Progenitor cell of endocrine pancreas (in vitro differentiated cells): ENCODE data around the gene MMP11. TPM values are rescaled to one million over a fixed set of nuclear protein-coding genes. Genes with fewer than 3 reads are reported as not detected.

ENCODE experiments used
- DNase-seq: peaks from one replicate; pipeline ENCODE4 v3.0.0; 2021; ENCODE audit warnings: low spot score; ENCODE audit not compliant: unreplicated experiment
- H3K27ac Mint-ChIP-seq: 2 replicates; pipeline ENCODE4 v1.8.0; 2021; ENCODE audit warnings: mild to moderate bottlenecking, moderate library complexity, mixed read lengths
- H3K27me3 Mint-ChIP-seq: 2 replicates; pipeline ENCODE4 v1.8.0; 2021; ENCODE audit warnings: mixed read lengths
- H3K36me3 Mint-ChIP-seq: 2 replicates; pipeline ENCODE4 v1.8.0; 2022; ENCODE audit warnings: mixed read lengths; ENCODE audit not compliant: insufficient read depth
- H3K4me1 Mint-ChIP-seq: 2 replicates; pipeline ENCODE4 v1.8.0; 2021; ENCODE audit warnings: low read depth, mixed read lengths
- H3K4me3 Mint-ChIP-seq: 2 replicates; pipeline ENCODE4 v1.8.0; 2021; ENCODE audit warnings: low read depth, mild to moderate bottlenecking, moderate library complexity, mixed read lengths
- H3K9me3 Mint-ChIP-seq: 2 replicates; pipeline ENCODE4 v1.8.0; 2021; ENCODE audit warnings: low read depth, mixed read lengths
- total RNA-seq: library from RNA; stranded (reverse); gene quantifications from 2 replicates; pipeline ENCODE4 v1.2.1, GENCODE V29; 2021
- TF ChIP-seq, protein P1 (sequence below): fragments of 200-600 bp; sonication (generic); IDR thresholded peaks from one replicate; pipeline ENCODE4 v1.5.0; 2021; ENCODE audit warnings: antibody characterized with exemption, mild to moderate bottlenecking; ENCODE audit not compliant: unreplicated experiment

Gene MMP11
- total RNA-seq, 1 donor from 2014 or later = 50.2 TPM

DNA sequence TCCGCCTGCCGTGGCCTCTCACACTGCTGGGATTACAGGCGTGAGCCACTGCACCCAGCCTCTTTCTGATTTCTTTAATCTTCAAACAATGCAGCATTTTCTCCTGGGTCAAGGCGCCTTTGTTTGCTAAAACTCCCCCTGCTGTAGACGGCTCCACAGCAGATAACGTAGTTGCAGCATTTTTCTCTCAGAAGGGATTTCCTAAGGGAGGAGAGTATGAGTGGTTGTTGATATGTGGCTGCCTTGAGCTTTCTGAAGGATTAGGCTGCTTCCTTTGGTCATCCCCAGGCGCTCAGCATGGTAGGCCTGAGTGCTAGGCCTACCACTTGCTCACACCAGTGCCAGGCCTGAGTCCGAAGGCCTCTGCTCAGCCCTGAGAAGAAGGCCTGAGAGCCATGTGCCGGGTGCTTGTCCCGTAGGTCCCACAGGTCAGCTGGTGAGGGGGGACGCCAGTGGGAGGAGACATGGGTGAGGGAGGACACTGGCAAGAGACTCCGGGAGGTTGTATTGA is 32.2 kb downstream of the MMP11 start:
- no peaks in the 10 kb centered on the region for H3K9me3 Mint-ChIP-seq
- H3K36me3 Mint-ChIP-seq = peaks cover 44% of the 10 kb centered on the region

DNA sequence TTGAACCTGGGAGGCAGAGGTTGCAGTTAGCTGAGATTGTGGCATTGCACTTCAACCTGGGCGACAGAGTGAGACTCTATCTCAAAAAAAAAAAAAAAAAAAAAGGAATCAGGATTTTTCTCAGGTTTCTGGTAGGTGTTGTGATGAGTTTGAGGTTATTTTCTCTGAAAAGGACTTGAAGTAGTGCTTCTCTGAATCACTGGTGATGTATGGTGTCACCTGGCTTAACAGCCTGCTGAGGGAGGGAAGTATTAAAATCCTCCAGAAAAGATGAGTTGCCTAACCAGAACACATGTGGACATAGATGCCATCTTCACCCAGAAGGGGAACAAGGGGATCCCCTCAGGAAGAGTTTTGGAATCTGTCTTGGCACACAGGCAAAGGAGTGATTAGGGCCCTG is 34.2 kb downstream of the MMP11 start:
- Mint-ChIP-seq H3K4me3 (no peak overlapping the region), H3K36me3 (peaks cover 37% of the 10 kb centered on the region), H3K4me1 (peaks cover 6% of the 10 kb centered on the region)

More for the DNA sequence above, 32.2 kb downstream of the MMP11 start:
- H3K4me1 Mint-ChIP-seq = peaks cover 6% of the 10 kb centered on the region
- no peak overlapping the region for H3K4me3 Mint-ChIP-seq
- H3K27me3 Mint-ChIP-seq = no peaks in the 10 kb centered on the region
- DNase-seq = no peak
- TF ChIP-seq, protein P1, sequence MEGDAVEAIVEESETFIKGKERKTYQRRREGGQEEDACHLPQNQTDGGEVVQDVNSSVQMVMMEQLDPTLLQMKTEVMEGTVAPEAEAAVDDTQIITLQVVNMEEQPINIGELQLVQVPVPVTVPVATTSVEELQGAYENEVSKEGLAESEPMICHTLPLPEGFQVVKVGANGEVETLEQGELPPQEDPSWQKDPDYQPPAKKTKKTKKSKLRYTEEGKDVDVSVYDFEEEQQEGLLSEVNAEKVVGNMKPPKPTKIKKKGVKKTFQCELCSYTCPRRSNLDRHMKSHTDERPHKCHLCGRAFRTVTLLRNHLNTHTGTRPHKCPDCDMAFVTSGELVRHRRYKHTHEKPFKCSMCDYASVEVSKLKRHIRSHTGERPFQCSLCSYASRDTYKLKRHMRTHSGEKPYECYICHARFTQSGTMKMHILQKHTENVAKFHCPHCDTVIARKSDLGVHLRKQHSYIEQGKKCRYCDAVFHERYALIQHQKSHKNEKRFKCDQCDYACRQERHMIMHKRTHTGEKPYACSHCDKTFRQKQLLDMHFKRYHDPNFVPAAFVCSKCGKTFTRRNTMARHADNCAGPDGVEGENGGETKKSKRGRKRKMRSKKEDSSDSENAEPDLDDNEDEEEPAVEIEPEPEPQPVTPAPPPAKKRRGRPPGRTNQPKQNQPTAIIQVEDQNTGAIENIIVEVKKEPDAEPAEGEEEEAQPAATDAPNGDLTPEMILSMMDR = no peak
- peak overlapping the region; percentile 49 for H3K27ac Mint-ChIP-seq

DNA sequence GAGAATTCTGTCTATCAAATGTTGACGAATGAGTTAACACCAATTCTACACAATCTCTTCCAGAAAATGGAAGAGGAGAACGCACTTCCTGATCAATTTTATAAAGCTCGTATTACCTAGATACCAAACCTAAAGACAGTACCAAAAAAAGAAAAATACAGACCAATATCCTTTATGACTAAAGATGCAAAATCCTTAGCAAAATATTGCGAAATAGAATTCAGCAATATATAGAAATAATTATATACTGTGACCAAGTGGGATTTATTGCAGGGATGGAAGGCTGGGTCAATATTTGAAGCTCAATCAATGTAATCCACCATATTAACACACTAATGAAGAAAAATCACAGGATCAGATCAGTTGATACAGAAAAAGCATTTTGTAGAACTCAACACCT is 39.7 kb downstream of the MMP11 start:
- Mint-ChIP-seq H3K4me1 (no peaks in the 10 kb centered on the region), H3K4me3 (no peak overlapping the region), H3K36me3 (peaks cover 37% of the 10 kb centered on the region), H3K9me3 (no peaks in the 10 kb centered on the region), H3K27me3 (no peaks in the 10 kb centered on the region), H3K27ac (no peak overlapping the region)
- no peak for DNase-seq
- TF ChIP-seq, protein P1 = no peak

More for the DNA sequence above, 34.2 kb downstream of the MMP11 start:
- H3K27ac Mint-ChIP-seq = peak overlapping the region; percentile 49
- TF ChIP-seq, protein P1 = no peak
- H3K9me3 Mint-ChIP-seq = no peaks in the 10 kb centered on the region
- no peak for DNase-seq
- no peaks in the 10 kb centered on the region for H3K27me3 Mint-ChIP-seq

DNA sequence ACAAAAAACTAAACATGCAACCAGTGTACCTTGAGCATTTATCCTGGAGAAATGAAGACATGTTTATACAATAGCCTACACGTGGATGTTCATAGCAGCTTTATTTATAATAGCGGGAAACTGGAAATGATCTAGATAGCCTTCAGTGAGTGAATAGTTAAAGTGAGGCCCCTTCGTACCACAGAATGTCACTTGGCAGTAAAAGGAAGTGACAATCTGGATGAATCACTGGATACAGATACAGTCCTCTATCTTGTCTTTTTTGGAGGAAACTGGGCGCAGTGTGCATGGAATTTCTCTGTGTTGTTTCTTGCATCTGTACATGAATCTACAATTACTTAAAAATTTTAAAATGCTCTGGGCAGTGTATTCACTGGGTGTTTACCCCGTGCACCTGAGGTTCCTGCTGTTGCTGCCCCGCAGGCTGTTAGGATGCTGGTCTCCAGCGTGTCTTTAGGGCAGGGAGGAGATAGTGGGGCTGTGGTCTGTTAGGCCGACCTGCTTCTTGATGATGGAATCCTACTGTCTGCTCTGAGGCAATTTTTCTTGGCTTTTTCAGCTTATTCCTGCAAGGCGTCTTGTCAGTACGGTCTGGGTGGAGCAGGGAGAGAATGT is 43.0 kb downstream of the MMP11 start:
- peaks cover 46% of the 10 kb centered on the region for H3K36me3 Mint-ChIP-seq
- TF ChIP-seq, protein P1 = no peak
- H3K4me3 Mint-ChIP-seq = no peak overlapping the region
- no peaks in the 10 kb centered on the region for H3K9me3 Mint-ChIP-seq
- H3K27me3 Mint-ChIP-seq = no peaks in the 10 kb centered on the region
- H3K27ac Mint-ChIP-seq = peak overlapping the region; percentile 45
- no peak for DNase-seq
- H3K4me1 Mint-ChIP-seq = no peaks in the 10 kb centered on the region

DNA sequence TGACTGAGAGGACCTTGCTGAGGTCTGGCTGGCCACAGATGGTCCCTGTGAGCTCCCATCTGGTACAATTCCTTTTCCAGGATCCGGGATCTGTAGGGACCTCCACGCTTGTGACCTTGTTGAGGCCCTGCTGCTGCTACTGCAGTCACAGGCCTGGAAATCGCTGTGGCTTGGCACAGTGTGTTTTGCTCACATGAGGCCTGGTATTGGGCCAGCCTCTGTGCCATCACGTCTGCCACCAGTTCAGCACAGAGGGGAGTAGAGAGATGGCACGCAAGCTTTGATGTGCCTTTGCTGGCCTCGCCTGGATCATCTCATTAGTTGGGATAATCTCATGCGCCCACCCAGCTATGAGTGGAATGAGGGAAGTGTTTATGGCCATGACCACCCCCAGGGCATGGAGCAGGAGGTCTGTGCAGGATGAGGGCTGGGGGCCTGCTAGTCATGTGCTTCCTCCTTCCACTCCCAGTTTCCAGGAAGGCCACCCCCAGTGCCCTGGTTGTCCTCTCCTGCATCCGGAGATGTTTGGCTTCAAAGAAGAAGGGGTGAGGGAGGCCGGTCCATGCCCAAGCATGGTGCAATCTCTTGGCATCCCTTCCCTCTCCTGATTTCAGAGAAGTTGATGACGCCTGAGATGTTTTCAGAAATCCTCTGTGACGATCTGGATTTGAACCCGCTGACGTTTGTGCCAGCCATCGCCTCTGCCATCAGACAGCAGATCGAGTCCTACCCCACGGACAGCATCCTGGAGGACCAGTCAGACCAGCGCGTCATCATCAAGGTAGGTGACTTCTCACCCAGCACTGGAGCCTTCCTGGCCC is 43.7 kb downstream of the MMP11 start:
- TF ChIP-seq, protein P1 = no peak
- Mint-ChIP-seq H3K27me3 (no peaks in the 10 kb centered on the region), H3K4me1 (no peaks in the 10 kb centered on the region), H3K36me3 (peaks cover 41% of the 10 kb centered on the region), H3K27ac (no peak overlapping the region), H3K4me3 (no peak overlapping the region), H3K9me3 (no peaks in the 10 kb centered on the region)
- DNase-seq = no peak
